WTC11 (cell line): ENCODE results near the gene FAM174B. TPM values are rescaled to one million over a fixed set of nuclear protein-coding genes. Genes with fewer than 3 reads are reported as not detected.

ENCODE experiments used
- ATAC-seq: fragments of 200-7000 bp; cut with Tn5 transposase; 2 replicates; pipeline ENCODE4 v1.10.0; 2021; ENCODE audit warnings: mild to moderate bottlenecking, moderate library complexity
- CTCF ChIA-PET: fragments of 300-600 bp; sonication (Branson Sonifier 250); formaldehyde crosslinking; loops from one replicate; lab custom pipeline; 2021; ENCODE audit warnings: antibody characterized with exemption; lab: Charles Lee
- POLR2A ChIA-PET: fragments of 350-600 bp; sonication (Branson Sonifier 250); formaldehyde crosslinking; loops from one replicate; lab custom pipeline; 2021; ENCODE audit warnings: antibody characterized with exemption; lab: Charles Lee
- DNase-seq: peaks from one replicate; pipeline ENCODE4 v3.0.0; 2021; ENCODE audit warnings: low spot score
- H3K27ac Mint-ChIP-seq: 2 replicates; pipeline ENCODE4 v1.8.0; 2021; ENCODE audit warnings: mixed read lengths
- H3K27me3 Mint-ChIP-seq: 2 replicates; pipeline ENCODE4 v1.8.0; 2021; ENCODE audit warnings: low read depth, mild to moderate bottlenecking, moderate library complexity, mixed read lengths
- H3K36me3 Mint-ChIP-seq: 2 replicates; pipeline ENCODE4 v1.8.0; 2021; ENCODE audit warnings: mixed read lengths
- H3K4me1 Mint-ChIP-seq: 2 replicates; pipeline ENCODE4 v1.8.0; 2022; ENCODE audit warnings: mixed read lengths
- H3K4me3 Mint-ChIP-seq: 2 replicates; pipeline ENCODE4 v1.8.0; 2021; ENCODE audit warnings: mild to moderate bottlenecking, moderate library complexity, mixed read lengths
- H3K9me3 Mint-ChIP-seq: 2 replicates; pipeline ENCODE4 v1.8.0; 2021; ENCODE audit warnings: mixed read lengths
- EMX1 ChIP-seq: fragments of 250-450 bp; sonication (Bioruptor Pico); IDR thresholded peaks from 2 replicates; pipeline ENCODE4 v1.8.0; 2021; ENCODE audit warnings: mild to moderate bottlenecking
- FOXJ3 ChIP-seq: sonication (generic); formaldehyde crosslinking; IDR thresholded peaks from 2 replicates; pipeline ENCODE4 v1.9.0; 2021; ENCODE audit warnings: missing genetic modification reagents, mild to moderate bottlenecking, borderline replicate concordance
- MXD4 ChIP-seq: fragments of 250-450 bp; sonication (Bioruptor Pico); IDR thresholded peaks from 2 replicates; pipeline ENCODE4 v1.8.0; 2021; ENCODE audit warnings: mild to moderate bottlenecking, moderate library complexity, borderline replicate concordance
- SOX15 ChIP-seq: fragments of 250-450 bp; sonication (Bioruptor Pico); IDR thresholded peaks from 2 replicates; pipeline ENCODE4 v1.9.0; 2021; ENCODE audit warnings: mild to moderate bottlenecking
- TCF7 ChIP-seq: sonication (generic); formaldehyde crosslinking; IDR thresholded peaks from 2 replicates; pipeline ENCODE4 v1.8.0; 2022; ENCODE audit warnings: mild to moderate bottlenecking, low read depth, missing genetic modification reagents, moderate library complexity
- ZNF121 ChIP-seq: sonication (generic); formaldehyde crosslinking; IDR thresholded peaks from 2 replicates; pipeline ENCODE4 v1.8.0; 2023; ENCODE audit warnings: missing genetic modification reagents
- ZNF219 ChIP-seq: sonication (generic); formaldehyde crosslinking; IDR thresholded peaks from 2 replicates; pipeline ENCODE4 v1.8.0; 2023; ENCODE audit warnings: missing genetic modification reagents, mild to moderate bottlenecking, borderline replicate concordance
- ZNF232 ChIP-seq: sonication (generic); formaldehyde crosslinking; IDR thresholded peaks from 2 replicates; pipeline ENCODE4 v1.8.0; 2022; ENCODE audit warnings: mild to moderate bottlenecking, missing genetic modification reagents
- ZNF416 ChIP-seq: fragments of 250-450 bp; sonication (Bioruptor Pico); IDR thresholded peaks from 2 replicates; pipeline ENCODE4 v1.9.0; 2021; ENCODE audit warnings: mild to moderate bottlenecking, inconsistent platforms
- total RNA-seq: library from RNA; stranded (reverse); gene quantifications from 3 replicates; pipeline ENCODE4 v1.2.3, GENCODE V29; 2021
- TF ChIP-seq, protein P1 (sequence below): sonication (generic); formaldehyde crosslinking; IDR thresholded peaks from 2 replicates; pipeline ENCODE4 v1.8.0; 2023; ENCODE audit warnings: missing genetic modification reagents
- TF ChIP-seq, protein P2 (sequence below): sonication (generic); formaldehyde crosslinking; conservative IDR thresholded peaks from 2 replicates; pipeline ENCODE4 v1.8.1; 2023; ENCODE audit warnings: mild to moderate bottlenecking, low read depth, missing genetic modification reagents, moderate library complexity
- TF ChIP-seq, protein P3 (sequence below): sonication (generic); formaldehyde crosslinking; IDR thresholded peaks from 2 replicates; pipeline ENCODE4 v1.8.1; 2023; ENCODE audit warnings: mild to moderate bottlenecking, moderate library complexity, missing genetic modification reagents
- TF ChIP-seq, protein P4 (sequence below): fragments of 250-450 bp; sonication (Bioruptor Pico); IDR thresholded peaks from 2 replicates; pipeline ENCODE4 v1.9.0; 2021; ENCODE audit warnings: mild to moderate bottlenecking, borderline replicate concordance

FAM174B gene
- total RNA-seq, 1 experiment from 2014 or later: 22.1 TPM

DNA sequence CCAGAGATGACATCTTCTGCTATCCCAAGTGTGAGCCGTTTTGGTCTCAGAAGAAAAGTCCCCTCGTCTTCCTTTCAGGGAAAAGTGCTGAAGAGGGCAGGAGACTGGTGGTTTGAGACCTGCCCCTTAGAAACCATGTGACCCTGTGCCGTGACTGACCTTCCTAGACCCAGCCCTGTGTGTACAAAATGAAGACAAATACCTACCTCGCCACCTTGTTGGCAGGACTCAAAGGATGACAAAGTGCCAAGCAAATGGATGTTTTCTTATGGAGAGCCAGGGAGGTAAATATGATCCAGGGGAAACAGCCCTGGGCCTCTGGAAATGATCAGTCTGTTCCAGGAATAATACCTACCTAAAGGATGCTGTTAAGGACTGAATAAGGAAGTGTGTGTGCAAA, 41.3 kb downstream of the FAM174B start:
- no peaks in the 10 kb centered on the region; the same call in 1 of the 2 replicates for H3K36me3 Mint-ChIP-seq
- H3K4me3 Mint-ChIP-seq: no peak overlapping the region
- POLR2A ChIA-PET: no interaction called here
- TF ChIP-seq, protein P1, sequence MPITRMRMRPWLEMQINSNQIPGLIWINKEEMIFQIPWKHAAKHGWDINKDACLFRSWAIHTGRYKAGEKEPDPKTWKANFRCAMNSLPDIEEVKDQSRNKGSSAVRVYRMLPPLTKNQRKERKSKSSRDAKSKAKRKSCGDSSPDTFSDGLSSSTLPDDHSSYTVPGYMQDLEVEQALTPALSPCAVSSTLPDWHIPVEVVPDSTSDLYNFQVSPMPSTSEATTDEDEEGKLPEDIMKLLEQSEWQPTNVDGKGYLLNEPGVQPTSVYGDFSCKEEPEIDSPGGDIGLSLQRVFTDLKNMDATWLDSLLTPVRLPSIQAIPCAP (CRISPR knock-in tag): no peak
- no peak for TF ChIP-seq EMX1 (CRISPR knock-in tag)
- TF ChIP-seq, protein P2, sequence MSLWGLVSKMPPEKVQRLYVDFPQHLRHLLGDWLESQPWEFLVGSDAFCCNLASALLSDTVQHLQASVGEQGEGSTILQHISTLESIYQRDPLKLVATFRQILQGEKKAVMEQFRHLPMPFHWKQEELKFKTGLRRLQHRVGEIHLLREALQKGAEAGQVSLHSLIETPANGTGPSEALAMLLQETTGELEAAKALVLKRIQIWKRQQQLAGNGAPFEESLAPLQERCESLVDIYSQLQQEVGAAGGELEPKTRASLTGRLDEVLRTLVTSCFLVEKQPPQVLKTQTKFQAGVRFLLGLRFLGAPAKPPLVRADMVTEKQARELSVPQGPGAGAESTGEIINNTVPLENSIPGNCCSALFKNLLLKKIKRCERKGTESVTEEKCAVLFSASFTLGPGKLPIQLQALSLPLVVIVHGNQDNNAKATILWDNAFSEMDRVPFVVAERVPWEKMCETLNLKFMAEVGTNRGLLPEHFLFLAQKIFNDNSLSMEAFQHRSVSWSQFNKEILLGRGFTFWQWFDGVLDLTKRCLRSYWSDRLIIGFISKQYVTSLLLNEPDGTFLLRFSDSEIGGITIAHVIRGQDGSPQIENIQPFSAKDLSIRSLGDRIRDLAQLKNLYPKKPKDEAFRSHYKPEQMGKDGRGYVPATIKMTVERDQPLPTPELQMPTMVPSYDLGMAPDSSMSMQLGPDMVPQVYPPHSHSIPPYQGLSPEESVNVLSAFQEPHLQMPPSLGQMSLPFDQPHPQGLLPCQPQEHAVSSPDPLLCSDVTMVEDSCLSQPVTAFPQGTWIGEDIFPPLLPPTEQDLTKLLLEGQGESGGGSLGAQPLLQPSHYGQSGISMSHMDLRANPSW (CRISPR knock-in tag): no peak
- TF ChIP-seq MXD4 (CRISPR knock-in tag): no peak
- no peak for TF ChIP-seq ZNF121 (CRISPR knock-in tag)
- no peak for TF ChIP-seq ZNF416 (CRISPR knock-in tag)
- TF ChIP-seq TCF7 (CRISPR knock-in tag): no peak
- no peak for TF ChIP-seq SOX15
- TF ChIP-seq, all 79 proteins: peak for 0
- DNase-seq (no peak), ATAC-seq (no peak)
- Mint-ChIP-seq H3K27ac (no peak overlapping the region), H3K9me3 (no peaks in the 10 kb centered on the region), H3K4me1 (peaks cover 18% of the 10 kb centered on the region), H3K27me3 (no peaks in the 10 kb centered on the region)
- CTCF ChIA-PET: no interaction called here

DNA sequence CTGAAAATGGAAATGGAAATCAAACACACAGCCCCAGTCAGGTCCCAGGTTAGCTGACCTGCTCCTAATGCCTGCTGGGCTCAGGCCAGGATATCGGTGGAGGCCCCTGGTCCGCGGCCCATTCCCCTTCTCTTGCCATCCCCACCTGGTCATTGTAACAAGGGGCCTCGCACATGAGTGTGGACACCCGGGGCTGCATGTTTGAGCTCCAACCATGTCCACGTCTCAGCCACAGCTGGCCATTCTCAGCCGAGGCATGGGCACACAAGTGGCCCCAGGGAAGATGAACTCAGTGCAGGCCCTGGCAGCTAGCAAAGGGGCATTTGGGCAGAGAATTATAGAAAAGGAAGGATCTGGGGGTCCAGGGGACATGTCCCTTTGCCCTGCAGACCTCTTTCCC, 41.7 kb downstream of the FAM174B start:
- Mint-ChIP-seq H3K4me3 (no peak overlapping the region), H3K27ac (no peak overlapping the region), H3K9me3 (no peaks in the 10 kb centered on the region), H3K27me3 (no peaks in the 10 kb centered on the region), H3K36me3 (no peaks in the 10 kb centered on the region; the same call in 1 of the 2 replicates), H3K4me1 (peaks cover 18% of the 10 kb centered on the region)
- no peak for DNase-seq
- ChIA-PET POLR2A (interaction anchor here (1.0 kb wide), 1 partner anchor 102 kb away, joined by 3 read pairs; no protein-coding TSS in a partner anchor), CTCF (no interaction called here)
- no peak for TF ChIP-seq FOXJ3
- TF ChIP-seq, protein P3, sequence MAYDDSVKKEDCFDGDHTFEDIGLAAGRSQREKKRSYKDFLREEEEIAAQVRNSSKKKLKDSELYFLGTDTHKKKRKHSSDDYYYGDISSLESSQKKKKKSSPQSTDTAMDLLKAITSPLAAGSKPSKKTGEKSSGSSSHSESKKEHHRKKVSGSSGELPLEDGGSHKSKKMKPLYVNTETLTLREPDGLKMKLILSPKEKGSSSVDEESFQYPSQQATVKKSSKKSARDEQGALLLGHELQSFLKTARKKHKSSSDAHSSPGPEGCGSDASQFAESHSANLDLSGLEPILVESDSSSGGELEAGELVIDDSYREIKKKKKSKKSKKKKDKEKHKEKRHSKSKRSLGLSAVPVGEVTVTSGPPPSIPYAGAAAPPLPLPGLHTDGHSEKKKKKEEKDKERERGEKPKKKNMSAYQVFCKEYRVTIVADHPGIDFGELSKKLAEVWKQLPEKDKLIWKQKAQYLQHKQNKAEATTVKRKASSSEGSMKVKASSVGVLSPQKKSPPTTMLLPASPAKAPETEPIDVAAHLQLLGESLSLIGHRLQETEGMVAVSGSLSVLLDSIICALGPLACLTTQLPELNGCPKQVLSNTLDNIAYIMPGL (CRISPR knock-in tag): no peak
- no peak for TF ChIP-seq ZNF219 (CRISPR knock-in tag)
- TF ChIP-seq SOX15: no peak
- TF ChIP-seq ZNF232 (CRISPR knock-in tag): no peak
- ATAC-seq: no peak

DNA sequence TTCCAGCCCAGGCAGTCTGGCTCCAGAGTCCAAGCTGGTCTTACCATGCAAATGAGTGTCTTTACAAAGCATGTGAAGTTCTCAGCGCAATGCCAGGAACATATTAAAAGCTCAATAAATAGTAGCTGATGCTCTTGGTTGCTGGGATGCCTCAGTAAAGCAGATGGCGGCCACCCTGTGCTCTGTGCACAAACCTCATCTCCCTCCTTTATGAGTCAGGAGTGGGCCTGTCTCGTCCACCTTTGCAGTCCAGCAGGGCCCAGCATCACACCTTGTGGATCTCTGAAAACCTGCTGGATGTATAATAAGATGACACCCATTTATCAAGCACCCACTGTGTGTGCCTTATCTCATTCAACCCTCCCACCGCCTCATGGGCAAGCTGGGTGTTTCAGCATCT, 42.7 kb downstream of the FAM174B start:
- no peak overlapping the region for H3K27ac Mint-ChIP-seq
- POLR2A ChIA-PET: interaction anchor here (1.0 kb wide), 1 partner anchor 103 kb away, joined by 3 read pairs; no protein-coding TSS in a partner anchor
- ATAC-seq: no peak

More for the DNA sequence above, 42.7 kb downstream of the FAM174B start:
- H3K4me1 Mint-ChIP-seq: peaks cover 18% of the 10 kb centered on the region
- peaks cover 3% of the 10 kb centered on the region; the same call in 1 of the 2 replicates for H3K36me3 Mint-ChIP-seq
- no peak overlapping the region for H3K4me3 Mint-ChIP-seq
- CTCF ChIA-PET: interaction anchor here (1.0 to 1.7 kb wide), 10 partner anchors 9 to 102 kb away, joined by 3 to 12 read pairs (median 4); no protein-coding TSS in a partner anchor
- peaks cover 7% of the 10 kb centered on the region for H3K9me3 Mint-ChIP-seq
- TF ChIP-seq, protein P4, sequence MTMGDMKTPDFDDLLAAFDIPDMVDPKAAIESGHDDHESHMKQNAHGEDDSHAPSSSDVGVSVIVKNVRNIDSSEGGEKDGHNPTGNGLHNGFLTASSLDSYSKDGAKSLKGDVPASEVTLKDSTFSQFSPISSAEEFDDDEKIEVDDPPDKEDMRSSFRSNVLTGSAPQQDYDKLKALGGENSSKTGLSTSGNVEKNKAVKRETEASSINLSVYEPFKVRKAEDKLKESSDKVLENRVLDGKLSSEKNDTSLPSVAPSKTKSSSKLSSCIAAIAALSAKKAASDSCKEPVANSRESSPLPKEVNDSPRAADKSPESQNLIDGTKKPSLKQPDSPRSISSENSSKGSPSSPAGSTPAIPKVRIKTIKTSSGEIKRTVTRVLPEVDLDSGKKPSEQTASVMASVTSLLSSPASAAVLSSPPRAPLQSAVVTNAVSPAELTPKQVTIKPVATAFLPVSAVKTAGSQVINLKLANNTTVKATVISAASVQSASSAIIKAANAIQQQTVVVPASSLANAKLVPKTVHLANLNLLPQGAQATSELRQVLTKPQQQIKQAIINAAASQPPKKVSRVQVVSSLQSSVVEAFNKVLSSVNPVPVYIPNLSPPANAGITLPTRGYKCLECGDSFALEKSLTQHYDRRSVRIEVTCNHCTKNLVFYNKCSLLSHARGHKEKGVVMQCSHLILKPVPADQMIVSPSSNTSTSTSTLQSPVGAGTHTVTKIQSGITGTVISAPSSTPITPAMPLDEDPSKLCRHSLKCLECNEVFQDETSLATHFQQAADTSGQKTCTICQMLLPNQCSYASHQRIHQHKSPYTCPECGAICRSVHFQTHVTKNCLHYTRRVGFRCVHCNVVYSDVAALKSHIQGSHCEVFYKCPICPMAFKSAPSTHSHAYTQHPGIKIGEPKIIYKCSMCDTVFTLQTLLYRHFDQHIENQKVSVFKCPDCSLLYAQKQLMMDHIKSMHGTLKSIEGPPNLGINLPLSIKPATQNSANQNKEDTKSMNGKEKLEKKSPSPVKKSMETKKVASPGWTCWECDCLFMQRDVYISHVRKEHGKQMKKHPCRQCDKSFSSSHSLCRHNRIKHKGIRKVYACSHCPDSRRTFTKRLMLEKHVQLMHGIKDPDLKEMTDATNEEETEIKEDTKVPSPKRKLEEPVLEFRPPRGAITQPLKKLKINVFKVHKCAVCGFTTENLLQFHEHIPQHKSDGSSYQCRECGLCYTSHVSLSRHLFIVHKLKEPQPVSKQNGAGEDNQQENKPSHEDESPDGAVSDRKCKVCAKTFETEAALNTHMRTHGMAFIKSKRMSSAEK: no peak
- no peak for DNase-seq
- no peaks in the 10 kb centered on the region; the same call in 1 of the 2 replicates for H3K27me3 Mint-ChIP-seq
